Activated CD8-positive, alpha-beta T cell treated with anti-CD3 and anti-CD28 coated beads, Interleukin-2, amount 10 ng/mL, durations not matched to agents 7 days and 5 days (primary cell): ENCODE results near the gene CSNK1D. TPM values are rescaled to one million over a fixed set of nuclear protein-coding genes. Genes with fewer than 3 reads are reported as not detected.
A peak's percentile ranks its signal among the peaks of the same experiment; 100 is the strongest.

ENCODE experiments used
- ATAC-seq: fragments of 150-1000 bp; cut with Tn5 transposase; one replicate; pipeline ENCODE4 v1.10.0; 2021; ENCODE audit warnings: moderate library complexity
- CTCF ChIA-PET: fragments of 350-600 bp; sonication (Branson Sonifier 250); formaldehyde crosslinking; loops from one replicate; lab custom pipeline; 2021; ENCODE audit warnings: antibody characterized with exemption; lab: Charles Lee
- POLR2A ChIA-PET: fragments of 350-600 bp; sonication (Branson Sonifier 250); formaldehyde crosslinking; loops from one replicate; lab custom pipeline; 2021; ENCODE audit warnings: antibody characterized with exemption; lab: Charles Lee
- DNase-seq: peaks from one replicate; pipeline ENCODE4 v3.0.0-alpha.2; 2020
- H3K27ac Mint-ChIP-seq: one replicate; pipeline ENCODE4 v1.8.0; 2021; ENCODE audit warnings: mild to moderate bottlenecking, mixed read lengths
- H3K27me3 Mint-ChIP-seq: one replicate; pipeline ENCODE4 v1.8.0; 2021; ENCODE audit warnings: low read depth, mixed read lengths
- H3K36me3 Mint-ChIP-seq: one replicate; pipeline ENCODE4 v1.8.0; 2021; ENCODE audit warnings: low read depth, mixed read lengths
- H3K4me1 Mint-ChIP-seq: one replicate; pipeline ENCODE4 v1.8.0; 2021; ENCODE audit warnings: low read depth, mixed read lengths
- H3K4me3 Mint-ChIP-seq: one replicate; pipeline ENCODE4 v1.8.0; 2021; ENCODE audit warnings: mild to moderate bottlenecking, mixed read lengths
- H3K9me3 Mint-ChIP-seq: one replicate; pipeline ENCODE4 v1.8.0; 2022; ENCODE audit warnings: mixed read lengths; ENCODE audit not compliant: insufficient read depth
- total RNA-seq, 2 experiments: library from RNA; stranded (reverse); gene quantifications; one replicate each; pipeline ENCODE4 v1.2.3, GENCODE V29; 2021

Gene CSNK1D
- total RNA-seq, 2 experiments from 2014 or later = 99.5 to 111 TPM

- ChIA-PET POLR2A (interaction anchor here (0.6 to 1.1 kb wide), 4 partner anchors 12 to 36 kb away, joined by 3 to 4 read pairs (median 3); partner anchors contain the start of gene CD7), CTCF (interaction anchor here (0.8 to 1.3 kb wide), 4 partner anchors 12 to 40 kb away, joined by 3 to 4 read pairs (median 4); no protein-coding TSS in a partner anchor)
- Mint-ChIP-seq H3K9me3 (no peaks in the 10 kb centered on the region), H3K4me3 (no peak overlapping the region), H3K36me3 (no peaks in the 10 kb centered on the region), H3K4me1 (peaks cover 29% of the 10 kb centered on the region), H3K27ac (no peak overlapping the region), H3K27me3 (peaks cover 7% of the 10 kb centered on the region)
- ATAC-seq (peak; percentile 37), DNase-seq (no peak)
These were observed 7.6 kb upstream of the CSNK1D start for GRCh38 chr17:82281076-82281475.

GRCh38 chr17:82280537-82280936 lies 7.0 kb upstream of the CSNK1D start:
- POLR2A ChIA-PET = interaction anchor here (0.6 to 1.1 kb wide), 3 partner anchors 12 to 36 kb away, joined by 3 to 4 read pairs (median 3); partner anchors contain the start of gene CD7
- Mint-ChIP-seq H3K4me3 (no peak overlapping the region), H3K4me1 (peaks cover 29% of the 10 kb centered on the region), H3K27me3 (peaks cover 7% of the 10 kb centered on the region), H3K36me3 (no peaks in the 10 kb centered on the region), H3K9me3 (no peaks in the 10 kb centered on the region), H3K27ac (no peak overlapping the region)
- ATAC-seq (no peak), DNase-seq (no peak)
- CTCF ChIA-PET = interaction anchor here (0.8 to 1.3 kb wide), 4 partner anchors 12 to 40 kb away, joined by 3 to 4 read pairs (median 4); no protein-coding TSS in a partner anchor

- H3K9me3 Mint-ChIP-seq = no peaks in the 10 kb centered on the region
- peaks cover 7% of the 10 kb centered on the region for H3K27me3 Mint-ChIP-seq
- no peak overlapping the region for H3K27ac Mint-ChIP-seq
- H3K36me3 Mint-ChIP-seq = no peaks in the 10 kb centered on the region
- POLR2A ChIA-PET = no interaction called here
- ATAC-seq (no peak), DNase-seq (no peak)
- CTCF ChIA-PET = no interaction called here
- peaks cover 28% of the 10 kb centered on the region for H3K4me1 Mint-ChIP-seq
- H3K4me3 Mint-ChIP-seq = no peak overlapping the region
These were observed 5.4 kb upstream of the CSNK1D start for GRCh38 chr17:82278786-82279391.

- ATAC-seq (no peak), DNase-seq (no peak)
- no peak overlapping the region for H3K4me3 Mint-ChIP-seq
- ChIA-PET POLR2A (no interaction called here), CTCF (no interaction called here)
- peaks cover 5% of the 10 kb centered on the region for H3K27me3 Mint-ChIP-seq
- H3K4me1 Mint-ChIP-seq = peaks cover 23% of the 10 kb centered on the region
- no peak overlapping the region for H3K27ac Mint-ChIP-seq
- H3K9me3 Mint-ChIP-seq = no peaks in the 10 kb centered on the region
- peaks cover 2% of the 10 kb centered on the region for H3K36me3 Mint-ChIP-seq
These were observed 4.8 kb upstream of the CSNK1D start for GRCh38 chr17:82278308-82278707.

- Mint-ChIP-seq H3K4me3 (no peak overlapping the region), H3K27ac (no peak overlapping the region), H3K27me3 (peaks cover 5% of the 10 kb centered on the region), H3K4me1 (peaks cover 19% of the 10 kb centered on the region), H3K9me3 (no peaks in the 10 kb centered on the region), H3K36me3 (peaks cover 2% of the 10 kb centered on the region)
- ChIA-PET CTCF (no interaction called here), POLR2A (no interaction called here)
- ATAC-seq (no peak), DNase-seq (no peak)
These were observed 4.4 kb upstream of the CSNK1D start for GRCh38 chr17:82277851-82278250.

- Mint-ChIP-seq H3K4me1 (peaks cover 21% of the 10 kb centered on the region), H3K9me3 (no peaks in the 10 kb centered on the region), H3K27ac (no peak overlapping the region), H3K36me3 (peaks cover 8% of the 10 kb centered on the region), H3K4me3 (no peak overlapping the region), H3K27me3 (peaks cover 5% of the 10 kb centered on the region)
- POLR2A ChIA-PET = interaction anchor here (1.1 kb wide), 1 partner anchor 20 kb away, joined by 3 read pairs; no protein-coding TSS in a partner anchor
- no peak for DNase-seq
- CTCF ChIA-PET = interaction anchor here (2.2 kb wide), 1 partner anchor 15 kb away, joined by 8 read pairs; no protein-coding TSS in a partner anchor
- no peak for ATAC-seq
These were observed 3.4 kb upstream of the CSNK1D start for GRCh38 chr17:82276938-82277337.

GRCh38 chr17:82275326-82275725 lies 1.8 kb upstream of the CSNK1D start:
- CTCF ChIA-PET = interaction anchor here (0.8 to 2.2 kb wide), 5 partner anchors 17 to 46 kb away, joined by 3 to 8 read pairs (median 3); no protein-coding TSS in a partner anchor
- Mint-ChIP-seq H3K36me3 (peaks cover 22% of the 10 kb centered on the region), H3K27me3 (peaks cover 5% of the 10 kb centered on the region), H3K4me3 (no peak overlapping the region), H3K4me1 (peaks cover 22% of the 10 kb centered on the region), H3K27ac (no peak overlapping the region), H3K9me3 (no peaks in the 10 kb centered on the region)
- no peak for ATAC-seq
- no peak for DNase-seq
- POLR2A ChIA-PET = interaction anchor here (1.4 to 3.3 kb wide), 2 partner anchors 17 to 23 kb away, joined by 3 to 22 read pairs; no protein-coding TSS in a partner anchor

GRCh38 chr17:82274134-82275020 lies 877 bp upstream of the CSNK1D start:
- ATAC-seq (no peak), DNase-seq (no peak)
- peak overlapping the region; percentile 86 for H3K4me3 Mint-ChIP-seq
- H3K4me1 Mint-ChIP-seq = peaks cover 32% of the 10 kb centered on the region
- peaks cover 30% of the 10 kb centered on the region for H3K36me3 Mint-ChIP-seq
- ChIA-PET POLR2A (interaction anchor here (0.9 to 3.3 kb wide), 7 partner anchors 9 to 45 kb away, joined by 3 to 26 read pairs (median 4); partner anchors contain the start of gene CD7), CTCF (interaction anchor here (1.0 to 2.2 kb wide), 5 partner anchors 18 to 47 kb away, joined by 3 to 8 read pairs (median 3); no protein-coding TSS in a partner anchor)
- peaks cover 5% of the 10 kb centered on the region for H3K27me3 Mint-ChIP-seq
- H3K9me3 Mint-ChIP-seq = no peaks in the 10 kb centered on the region
- peak overlapping the region; percentile 99 for H3K27ac Mint-ChIP-seq

- H3K4me3 Mint-ChIP-seq = peak overlapping the region; percentile 86
- DNase-seq (peak; percentile 52), ATAC-seq (peak; percentile 16)
- ChIA-PET POLR2A (interaction anchor here (0.5 to 3.3 kb wide), 7 partner anchors 19 to 66 kb away, joined by 3 to 26 read pairs (median 4); partner anchors contain the start of gene CD7), CTCF (interaction anchor here (1.3 kb wide), 1 partner anchor 34 kb away, joined by 4 read pairs; no protein-coding TSS in a partner anchor)
- no peaks in the 10 kb centered on the region for H3K9me3 Mint-ChIP-seq
- H3K27ac Mint-ChIP-seq = peak overlapping the region; percentile 99
- H3K36me3 Mint-ChIP-seq = peaks cover 41% of the 10 kb centered on the region
- H3K4me1 Mint-ChIP-seq = peaks cover 46% of the 10 kb centered on the region
- peaks cover 1% of the 10 kb centered on the region for H3K27me3 Mint-ChIP-seq
These were observed 789 bp downstream of the CSNK1D start for GRCh38 chr17:82272495-82273326.

GRCh38 chr17:82271401-82271800 lies 2.1 kb downstream of the CSNK1D start:
- no peaks in the 10 kb centered on the region for H3K9me3 Mint-ChIP-seq
- DNase-seq (no peak), ATAC-seq (no peak)
- CTCF ChIA-PET = interaction anchor here (1.1 kb wide), 1 partner anchor 50 kb away, joined by 3 read pairs; no protein-coding TSS in a partner anchor
- peak overlapping the region; percentile 79 for H3K27ac Mint-ChIP-seq
- no peaks in the 10 kb centered on the region for H3K27me3 Mint-ChIP-seq
- H3K4me1 Mint-ChIP-seq = peaks cover 54% of the 10 kb centered on the region
- POLR2A ChIA-PET = interaction anchor here (1.0 kb wide), 1 partner anchor 25 kb away, joined by 3 read pairs; no protein-coding TSS in a partner anchor
- H3K36me3 Mint-ChIP-seq = peaks cover 51% of the 10 kb centered on the region
- peak overlapping the region; percentile 86 for H3K4me3 Mint-ChIP-seq
